ENCODE data around the gene TAS2R1. TPM values are rescaled to one million over a fixed set of nuclear protein-coding genes. Genes with fewer than 3 reads are reported as not detected.

TAS2R1 gene, protein sequence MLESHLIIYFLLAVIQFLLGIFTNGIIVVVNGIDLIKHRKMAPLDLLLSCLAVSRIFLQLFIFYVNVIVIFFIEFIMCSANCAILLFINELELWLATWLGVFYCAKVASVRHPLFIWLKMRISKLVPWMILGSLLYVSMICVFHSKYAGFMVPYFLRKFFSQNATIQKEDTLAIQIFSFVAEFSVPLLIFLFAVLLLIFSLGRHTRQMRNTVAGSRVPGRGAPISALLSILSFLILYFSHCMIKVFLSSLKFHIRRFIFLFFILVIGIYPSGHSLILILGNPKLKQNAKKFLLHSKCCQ
- not detected for total RNA-seq

DNA sequence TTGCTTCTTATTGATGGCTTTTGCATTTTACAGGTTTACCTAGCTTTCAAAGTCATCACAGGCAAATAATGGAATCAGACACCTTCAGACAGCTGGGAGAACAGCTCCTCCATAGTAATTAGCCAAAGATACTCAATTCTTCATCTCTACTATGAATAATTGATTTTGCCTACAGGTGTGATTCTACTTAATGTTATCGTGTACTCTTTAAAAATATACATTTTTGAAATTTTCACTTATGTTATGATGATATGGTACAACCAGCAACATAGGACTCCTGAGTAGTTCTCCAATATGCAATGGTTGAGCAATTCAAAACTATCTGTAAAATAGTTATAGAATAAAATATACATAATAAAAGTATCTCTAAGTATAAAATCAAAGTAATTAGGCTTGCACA, at the start of gene TAS2R1:
TAS2R1 (minus strand) TSS at position 101 of the 400 bp plus-strand sequence. CDS start 319 bp downstream, outside the sequence.
- H3K27me3 ChIP-seq (ENCODE audit: insufficient read depth, low read length), result no peaks in the 10 kb centered on the region
- H3K4me1 ChIP-seq (ENCODE audit: insufficient read depth, low read length), result no peaks in the 10 kb centered on the region
- H3K4me3 ChIP-seq (ENCODE audit: low read length), result no peak within 1 kb of the TSS
- no peaks in the 10 kb centered on the region for H3K9me3 ChIP-seq (ENCODE audit: low read depth, low read length)

DNA sequence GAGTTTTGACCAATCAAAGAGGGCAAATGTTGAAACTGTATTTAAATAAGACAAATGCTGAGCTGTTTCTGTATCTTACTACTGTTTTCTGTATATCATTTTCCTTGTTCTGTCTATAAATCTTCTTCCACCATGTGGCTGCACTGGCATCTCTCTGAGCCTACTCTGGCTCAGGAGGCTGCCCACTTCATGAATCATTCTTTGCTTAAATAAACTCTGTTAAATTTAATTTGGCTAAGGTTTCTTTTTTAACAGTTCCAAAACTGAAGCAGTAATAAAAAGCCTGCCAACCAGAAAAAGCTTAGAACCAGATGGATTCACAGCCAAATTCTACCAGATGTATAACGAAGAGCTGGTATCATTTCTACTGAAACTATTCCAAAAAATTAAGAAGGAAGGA, 40.2 kb upstream of the TAS2R1 start:
- peaks cover 6% of the 10 kb centered on the region for H3K9me3 ChIP-seq (ENCODE audit: low read depth, low read length)
- no peaks in the 10 kb centered on the region for H3K4me1 ChIP-seq (ENCODE audit: insufficient read depth, low read length)
- H3K27me3 ChIP-seq (ENCODE audit: insufficient read depth, low read length), result no peaks in the 10 kb centered on the region
- no peak overlapping the region for H3K4me3 ChIP-seq (ENCODE audit: low read length)

DNA sequence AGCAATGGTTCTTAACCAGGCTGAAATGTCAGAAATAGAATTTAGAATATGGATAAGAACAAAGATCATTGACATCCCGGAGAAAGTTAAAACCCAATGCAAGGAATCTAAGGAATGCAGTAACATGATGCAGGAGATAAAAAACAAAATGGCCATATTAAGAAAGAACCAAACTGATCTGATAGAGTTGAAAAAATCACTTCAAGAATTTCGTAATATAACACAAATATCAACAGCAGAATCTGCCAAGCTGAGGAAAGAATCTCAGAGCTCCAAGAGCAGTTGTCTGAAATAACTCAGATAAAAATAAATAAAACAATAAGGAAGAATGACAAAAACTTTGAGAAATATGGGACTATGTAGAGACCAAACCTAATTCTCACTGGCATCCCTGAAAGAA, 37.8 kb upstream of the TAS2R1 start:
- Histone ChIP-seq H3K4me3 (ENCODE audit: low read length) (no peak overlapping the region), H3K4me1 (ENCODE audit: insufficient read depth, low read length) (no peaks in the 10 kb centered on the region), H3K27me3 (ENCODE audit: insufficient read depth, low read length) (no peaks in the 10 kb centered on the region), H3K9me3 (ENCODE audit: low read depth, low read length) (peaks cover 6% of the 10 kb centered on the region)

DNA sequence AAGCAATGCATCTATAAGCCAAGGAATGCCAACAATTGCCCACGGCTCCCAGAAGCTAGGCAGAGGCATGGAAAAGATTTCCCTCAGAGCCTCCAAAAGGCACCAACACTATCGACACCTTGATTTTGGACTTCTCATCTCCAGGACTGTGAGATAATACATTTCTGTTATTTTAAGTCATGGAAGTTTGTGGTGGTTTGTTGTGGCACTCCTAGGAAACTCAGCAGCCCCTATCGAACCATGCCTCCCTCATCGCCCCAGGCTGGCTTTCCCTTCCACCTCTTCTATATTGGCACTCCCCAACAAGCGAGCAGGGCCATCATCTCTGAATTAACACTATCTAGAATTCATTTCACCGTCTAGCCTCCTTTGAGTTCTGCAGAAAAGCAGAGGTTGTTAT, 33.7 kb upstream of the TAS2R1 start:
- Histone ChIP-seq H3K9me3 (ENCODE audit: low read depth, low read length) (peaks cover 6% of the 10 kb centered on the region), H3K4me1 (ENCODE audit: insufficient read depth, low read length) (no peaks in the 10 kb centered on the region), H3K27me3 (ENCODE audit: insufficient read depth, low read length) (no peaks in the 10 kb centered on the region), H3K4me3 (ENCODE audit: low read length) (no peak overlapping the region)

DNA sequence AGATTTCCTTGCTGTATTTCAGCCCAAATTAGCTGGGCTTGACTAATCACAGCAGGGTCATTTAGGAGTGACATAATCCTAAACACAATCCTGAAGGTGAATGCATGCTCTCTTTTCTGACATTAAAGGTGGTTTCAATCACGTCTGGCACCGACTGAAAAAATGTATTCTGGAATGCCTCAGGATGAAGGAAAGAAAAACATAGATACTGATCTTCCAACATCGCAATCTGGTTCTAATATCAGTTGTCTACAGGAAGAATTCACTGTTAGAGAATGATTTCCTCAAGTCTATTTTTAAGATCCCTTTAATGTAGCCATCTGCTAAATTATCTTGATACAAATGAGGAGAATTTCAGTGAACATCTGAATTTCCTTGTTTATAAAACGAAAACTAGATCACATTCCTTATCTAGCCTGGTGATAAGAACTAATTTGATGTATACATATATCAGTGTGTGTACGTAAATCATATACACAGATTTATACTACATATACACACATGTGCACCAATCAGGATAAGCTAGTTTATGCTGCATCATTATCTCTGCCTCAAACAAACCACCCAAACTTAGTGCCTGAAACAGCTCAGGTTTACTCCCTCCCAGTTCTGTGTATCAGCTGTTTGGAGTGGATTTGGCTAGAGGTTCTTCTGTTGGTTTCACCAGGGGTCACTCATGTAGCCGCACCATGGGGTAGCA, 31.3 kb upstream of the TAS2R1 start:
- Histone ChIP-seq H3K9me3 (ENCODE audit: low read depth, low read length) (peaks cover 4% of the 10 kb centered on the region), H3K4me3 (ENCODE audit: low read length) (no peak overlapping the region), H3K27me3 (ENCODE audit: insufficient read depth, low read length) (no peaks in the 10 kb centered on the region), H3K4me1 (ENCODE audit: insufficient read depth, low read length) (no peaks in the 10 kb centered on the region)

DNA sequence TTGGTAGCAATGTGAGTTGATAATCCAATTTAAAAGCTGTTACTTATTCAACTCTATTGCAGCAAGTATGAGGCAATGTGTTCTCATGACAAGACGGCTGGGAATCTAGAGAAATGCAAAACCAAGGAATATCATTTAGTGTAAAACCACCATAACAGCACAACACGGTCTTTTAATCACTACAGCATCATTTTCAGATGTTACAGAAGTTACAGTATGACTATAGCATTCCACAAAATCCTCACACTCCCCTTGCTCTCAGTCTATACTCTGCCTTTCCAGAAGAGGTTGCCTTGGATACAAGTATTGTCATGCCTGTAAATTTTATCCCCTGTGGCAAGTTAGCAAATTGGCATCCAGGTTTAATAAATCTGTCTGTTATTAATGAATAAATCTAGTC, 28.6 kb upstream of the TAS2R1 start:
- H3K4me3 ChIP-seq (ENCODE audit: low read length), result no peak overlapping the region
- H3K9me3 ChIP-seq (ENCODE audit: low read depth, low read length), result no peaks in the 10 kb centered on the region
- no peaks in the 10 kb centered on the region for H3K27me3 ChIP-seq (ENCODE audit: insufficient read depth, low read length)
- H3K4me1 ChIP-seq (ENCODE audit: insufficient read depth, low read length), result no peaks in the 10 kb centered on the region

DNA sequence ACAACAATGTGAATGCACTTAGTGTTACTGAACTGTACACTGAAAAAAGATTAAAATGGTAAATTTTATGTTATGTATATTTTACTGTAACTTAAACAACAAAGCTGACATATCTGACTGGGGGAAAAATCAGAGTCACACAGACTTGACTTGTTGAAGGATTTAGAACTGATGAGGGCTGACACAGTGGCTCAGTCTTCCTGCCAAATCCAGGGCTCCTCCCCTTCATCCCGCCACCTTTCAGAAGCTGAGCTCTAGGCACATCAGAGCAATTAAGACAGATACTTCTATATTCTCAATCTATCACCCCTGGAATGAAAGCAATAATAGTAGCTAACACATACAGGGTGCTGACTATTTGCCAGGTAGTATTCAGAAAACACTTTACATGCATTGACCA, 27.7 kb upstream of the TAS2R1 start:
- Histone ChIP-seq H3K4me1 (ENCODE audit: insufficient read depth, low read length) (no peaks in the 10 kb centered on the region), H3K4me3 (ENCODE audit: low read length) (no peak overlapping the region), H3K9me3 (ENCODE audit: low read depth, low read length) (no peaks in the 10 kb centered on the region), H3K27me3 (ENCODE audit: insufficient read depth, low read length) (no peaks in the 10 kb centered on the region)

DNA sequence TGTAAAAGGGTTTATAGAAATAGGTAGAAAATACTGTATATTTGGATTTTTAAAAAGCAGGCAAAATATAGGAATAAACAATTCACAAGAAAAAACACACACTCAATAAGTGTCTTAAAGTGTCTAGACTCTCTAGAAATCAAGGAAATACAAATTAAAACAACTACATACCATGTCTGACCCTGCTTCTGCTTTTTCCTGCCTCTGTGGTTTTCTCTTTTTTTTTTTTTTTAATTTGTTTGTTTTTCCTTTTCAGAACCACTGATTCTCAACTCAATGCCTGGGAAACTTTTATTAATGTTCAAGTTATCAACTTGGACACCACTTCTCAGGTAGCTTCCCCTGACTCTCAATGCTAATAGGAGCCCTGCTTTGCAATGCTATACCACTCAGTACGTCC, 25.5 kb upstream of the TAS2R1 start:
- H3K4me1 ChIP-seq (ENCODE audit: insufficient read depth, low read length), result no peaks in the 10 kb centered on the region
- no peaks in the 10 kb centered on the region for H3K9me3 ChIP-seq (ENCODE audit: low read depth, low read length)
- H3K27me3 ChIP-seq (ENCODE audit: insufficient read depth, low read length), result no peaks in the 10 kb centered on the region
- no peak overlapping the region for H3K4me3 ChIP-seq (ENCODE audit: low read length)

DNA sequence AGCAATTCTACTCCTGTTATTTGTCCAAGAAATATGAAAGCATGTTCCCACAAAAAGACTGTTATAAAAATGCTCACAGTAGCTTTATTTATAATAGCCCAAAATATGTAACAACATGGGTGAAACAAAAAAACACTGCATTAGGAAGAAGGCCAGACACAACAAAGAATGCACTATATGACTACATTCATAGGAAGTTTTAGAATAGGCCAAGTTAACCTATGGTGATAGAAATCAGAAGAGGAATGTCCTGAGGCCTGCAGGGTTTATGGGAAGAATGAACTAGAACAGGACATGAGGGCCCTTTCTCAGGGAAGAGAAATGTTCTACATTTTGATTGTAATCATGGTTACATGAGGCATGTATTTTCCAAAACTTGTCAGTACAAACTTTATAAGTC, 24.7 kb upstream of the TAS2R1 start:
- Histone ChIP-seq H3K27me3 (ENCODE audit: insufficient read depth, low read length) (no peaks in the 10 kb centered on the region), H3K4me3 (ENCODE audit: low read length) (no peak overlapping the region), H3K4me1 (ENCODE audit: insufficient read depth, low read length) (no peaks in the 10 kb centered on the region), H3K9me3 (ENCODE audit: low read depth, low read length) (no peaks in the 10 kb centered on the region)

DNA sequence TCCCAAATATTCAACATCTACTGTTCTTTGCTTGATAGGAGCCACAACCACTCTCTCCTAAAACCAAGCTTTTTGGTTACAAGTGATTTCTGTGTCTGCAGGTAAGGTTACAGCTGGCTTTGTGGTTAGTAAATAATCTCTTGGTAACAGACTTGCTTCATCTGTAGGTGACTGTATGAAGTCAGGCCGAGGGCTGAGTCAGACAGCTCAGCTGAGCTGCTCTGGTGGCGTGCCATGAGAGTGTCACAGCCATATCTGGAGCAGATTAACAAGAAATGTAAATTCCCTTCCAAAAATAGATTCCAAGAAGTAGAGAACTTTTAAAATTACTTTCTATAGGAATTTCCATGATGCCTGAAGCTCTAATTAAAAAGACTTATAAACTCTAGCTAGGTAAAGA, 23.7 kb upstream of the TAS2R1 start:
- H3K4me3 ChIP-seq (ENCODE audit: low read length), result no peak overlapping the region
- no peaks in the 10 kb centered on the region for H3K9me3 ChIP-seq (ENCODE audit: low read depth, low read length)
- no peaks in the 10 kb centered on the region for H3K4me1 ChIP-seq (ENCODE audit: insufficient read depth, low read length)
- no peaks in the 10 kb centered on the region for H3K27me3 ChIP-seq (ENCODE audit: insufficient read depth, low read length)

DNA sequence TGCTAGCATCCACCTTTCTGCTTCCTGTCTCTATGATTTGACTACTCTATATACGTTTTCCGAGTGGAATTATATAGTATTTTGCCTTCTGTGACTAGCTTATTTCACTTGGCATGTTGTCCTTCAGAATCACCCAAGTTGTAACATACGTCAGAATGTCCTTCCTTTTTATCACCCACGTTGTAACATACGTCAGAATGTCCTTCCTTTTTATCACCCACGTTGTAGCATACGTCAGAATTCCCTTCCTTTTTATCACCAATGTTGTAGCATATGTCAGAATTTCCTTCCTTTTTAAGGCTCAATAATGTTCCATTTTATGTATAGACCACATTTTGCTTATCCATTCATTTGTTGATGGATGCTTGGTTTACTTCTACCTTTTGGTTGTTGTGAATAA, 22.9 kb upstream of the TAS2R1 start:
- no peaks in the 10 kb centered on the region for H3K4me1 ChIP-seq (ENCODE audit: insufficient read depth, low read length)
- H3K27me3 ChIP-seq (ENCODE audit: insufficient read depth, low read length), result no peaks in the 10 kb centered on the region
- H3K4me3 ChIP-seq (ENCODE audit: low read length), result no peak overlapping the region
- no peaks in the 10 kb centered on the region for H3K9me3 ChIP-seq (ENCODE audit: low read depth, low read length)

DNA sequence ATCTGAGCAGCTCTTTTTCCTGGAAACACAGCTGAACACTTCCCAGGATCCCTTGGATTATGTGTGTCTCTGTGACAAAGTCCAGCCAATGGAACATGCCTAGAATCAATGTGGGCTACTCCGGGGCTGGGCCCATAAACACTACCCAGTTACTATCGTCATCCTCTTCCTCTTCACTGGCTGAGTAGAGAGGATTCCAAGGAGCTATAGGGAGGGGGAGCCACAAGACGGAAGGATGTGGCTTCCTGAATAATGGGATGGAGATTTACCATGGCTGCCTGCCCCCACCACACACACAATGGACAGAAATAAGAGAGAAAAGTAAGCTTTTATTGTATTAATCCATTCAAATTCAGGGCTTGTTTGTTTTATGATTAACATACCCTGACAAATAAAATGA, 22.1 kb upstream of the TAS2R1 start:
- no peak overlapping the region for H3K4me3 ChIP-seq (ENCODE audit: low read length)
- H3K9me3 ChIP-seq (ENCODE audit: low read depth, low read length), result no peaks in the 10 kb centered on the region
- H3K4me1 ChIP-seq (ENCODE audit: insufficient read depth, low read length), result no peaks in the 10 kb centered on the region
- H3K27me3 ChIP-seq (ENCODE audit: insufficient read depth, low read length), result no peaks in the 10 kb centered on the region

DNA sequence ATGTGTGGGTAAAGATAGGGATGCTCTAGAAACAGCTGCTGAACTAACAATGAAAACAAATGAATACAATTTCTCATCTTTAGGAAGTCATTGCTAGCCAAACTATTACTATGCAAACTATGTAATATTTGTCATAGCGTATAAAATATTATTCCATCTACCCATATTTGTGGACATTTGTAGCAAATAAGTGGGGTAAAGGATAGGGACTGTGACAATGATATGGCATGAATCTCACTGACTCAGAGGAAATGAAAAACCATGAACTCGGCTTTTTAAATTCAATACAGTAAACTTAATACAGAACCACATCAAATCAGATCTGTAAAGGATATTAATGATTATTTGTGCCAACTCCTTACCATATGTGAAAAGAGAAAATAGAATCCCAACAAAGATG, 16.7 kb upstream of the TAS2R1 start:
- H3K4me3 ChIP-seq (ENCODE audit: low read length), result no peak overlapping the region
- H3K4me1 ChIP-seq (ENCODE audit: insufficient read depth, low read length), result no peaks in the 10 kb centered on the region
- H3K9me3 ChIP-seq (ENCODE audit: low read depth, low read length), result no peaks in the 10 kb centered on the region
- H3K27me3 ChIP-seq (ENCODE audit: insufficient read depth, low read length), result no peaks in the 10 kb centered on the region

DNA sequence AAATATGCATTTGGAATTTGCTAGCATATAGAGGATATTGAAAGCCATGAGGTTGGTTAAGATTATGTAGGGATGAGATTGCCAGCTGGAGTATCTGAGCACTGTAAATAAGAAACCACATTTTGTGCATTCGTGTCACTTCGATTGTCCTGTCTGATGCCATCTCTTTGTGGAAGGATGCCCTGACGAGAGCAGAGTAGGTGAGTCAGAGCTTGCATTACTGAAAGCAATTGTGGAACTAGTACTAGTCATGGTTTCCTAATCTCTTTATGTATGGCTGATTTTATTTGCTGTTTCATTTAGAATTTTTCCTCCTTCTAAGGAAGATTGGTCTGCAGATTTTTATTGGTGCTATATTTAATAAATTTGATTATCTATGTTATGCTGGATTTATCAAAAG, 14.5 kb upstream of the TAS2R1 start:
- Histone ChIP-seq H3K4me1 (ENCODE audit: insufficient read depth, low read length) (no peaks in the 10 kb centered on the region), H3K27me3 (ENCODE audit: insufficient read depth, low read length) (no peaks in the 10 kb centered on the region), H3K9me3 (ENCODE audit: low read depth, low read length) (no peaks in the 10 kb centered on the region), H3K4me3 (ENCODE audit: low read length) (no peak overlapping the region)

DNA sequence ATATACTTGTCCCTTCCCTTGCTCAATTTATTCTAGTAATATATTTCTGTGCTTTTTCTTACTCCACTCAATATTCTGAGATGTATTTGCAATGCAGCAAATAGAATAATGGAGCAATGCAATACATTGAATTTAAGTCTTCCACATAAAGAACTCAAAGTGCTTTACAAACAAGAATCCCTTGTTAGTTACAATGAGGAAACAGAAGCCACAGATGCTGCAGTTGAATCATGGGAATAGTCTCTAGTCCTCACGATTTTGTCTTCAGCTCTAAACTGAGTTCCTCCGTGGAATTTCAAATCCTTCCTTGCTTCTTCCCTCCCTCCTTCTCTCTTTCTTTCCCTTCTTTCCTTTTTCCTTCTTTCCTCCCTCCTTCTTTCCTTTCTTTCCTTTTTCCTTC, 12.5 kb upstream of the TAS2R1 start:
- Histone ChIP-seq H3K4me3 (ENCODE audit: low read length) (no peak overlapping the region), H3K4me1 (ENCODE audit: insufficient read depth, low read length) (no peaks in the 10 kb centered on the region), H3K9me3 (ENCODE audit: low read depth, low read length) (no peaks in the 10 kb centered on the region), H3K27me3 (ENCODE audit: insufficient read depth, low read length) (no peaks in the 10 kb centered on the region)

DNA sequence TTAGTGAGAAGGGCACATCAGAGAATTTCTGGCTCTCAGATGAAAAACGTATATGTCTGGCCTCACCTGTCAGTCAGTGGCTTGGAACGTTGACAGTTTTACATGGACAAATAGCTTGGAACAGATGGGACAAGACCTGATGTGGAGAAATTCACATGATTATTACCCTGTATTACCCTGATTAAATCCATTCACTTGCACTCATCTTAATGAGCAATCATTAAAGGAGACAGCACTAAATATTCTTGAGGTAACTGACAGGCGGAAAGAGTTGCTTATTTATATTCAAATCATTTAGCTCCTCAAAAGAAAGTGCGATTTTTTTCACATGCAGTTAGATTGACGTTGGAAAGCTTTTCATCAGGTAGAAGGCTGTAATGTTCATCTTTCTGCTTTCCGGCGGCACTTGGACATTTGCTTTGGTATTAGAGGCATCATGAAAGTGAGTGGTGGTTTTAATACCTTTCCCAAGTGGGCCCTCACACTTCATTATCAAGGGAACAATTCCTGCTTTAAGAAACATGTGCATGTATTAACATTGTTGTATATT, 11.7 kb upstream of the TAS2R1 start:
- Histone ChIP-seq H3K4me1 (ENCODE audit: insufficient read depth, low read length) (no peaks in the 10 kb centered on the region), H3K4me3 (ENCODE audit: low read length) (no peak overlapping the region), H3K27me3 (ENCODE audit: insufficient read depth, low read length) (no peaks in the 10 kb centered on the region), H3K9me3 (ENCODE audit: low read depth, low read length) (peaks cover 4% of the 10 kb centered on the region)
